DMS153 (cell line): ENCODE results near the gene GOLGA6D.
"Not testable (repeated sequence)": the region's sequence is repeated elsewhere in the genome, so short reads cannot be mapped to it uniquely, and the experiment has no call there.

Experiments
- DNase-seq: peaks from one replicate; lab custom pipeline; 2025; lab: John Stamatoyannopoulos, UW

The GOLGA6D gene, protein sequence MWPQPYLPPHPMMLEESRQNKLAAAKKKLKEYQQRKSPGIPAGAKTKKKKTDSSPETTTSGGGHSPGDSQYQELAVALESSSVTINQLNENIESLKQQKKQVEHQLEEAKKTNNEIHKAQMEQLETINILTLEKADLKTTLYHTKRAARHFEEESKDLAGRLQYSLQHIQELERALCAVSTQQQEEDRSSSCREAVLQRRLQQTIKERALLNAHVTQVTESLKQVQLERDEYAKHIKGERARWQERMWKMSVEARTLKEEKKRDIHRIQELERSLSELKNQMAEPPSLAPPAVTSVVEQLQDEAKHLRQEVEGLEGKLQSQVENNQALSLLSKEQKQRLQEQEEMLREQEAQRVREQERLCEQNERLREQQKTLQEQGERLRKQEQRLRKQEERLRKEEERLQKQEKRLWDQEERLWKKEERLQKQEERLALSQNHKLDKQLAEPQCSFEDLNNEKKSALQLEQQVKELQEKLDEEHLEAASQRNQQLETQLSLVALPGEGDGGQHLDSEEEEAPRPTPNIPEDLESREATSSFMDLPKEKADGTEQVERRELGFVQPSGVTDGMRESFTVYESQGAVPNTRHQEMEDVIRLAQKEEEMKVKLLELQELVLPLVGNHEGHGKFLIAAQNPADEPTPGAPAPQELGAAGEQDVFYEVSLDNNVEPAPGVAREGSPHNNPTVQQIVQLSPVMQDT

DNA sequence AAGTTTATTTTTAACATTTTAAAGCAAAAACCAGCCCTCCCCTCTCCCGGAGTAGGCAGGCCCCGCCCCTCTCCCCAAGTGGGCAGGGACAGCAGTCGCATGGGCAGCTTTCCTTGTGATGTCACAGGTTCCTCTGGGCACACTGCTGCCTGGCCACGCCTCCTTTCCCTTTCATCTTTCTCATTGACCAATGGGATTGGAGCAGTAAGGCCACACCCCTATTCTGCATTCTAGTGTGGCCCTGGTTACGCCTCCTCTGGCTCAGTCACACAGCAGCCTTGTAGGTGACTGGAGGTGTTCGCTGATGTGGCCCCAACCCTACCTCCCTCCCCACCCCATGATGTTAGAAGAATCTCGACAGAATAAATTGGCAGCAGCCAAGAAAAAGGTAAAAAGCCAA is at the start of gene GOLGA6D:
Gene GOLGA6D, plus strand, starts transcription at position 264 of the 400 bp plus-strand sequence. Its CDS starts 41 bp downstream, at position 305.
- DNase-seq = not testable (repeated sequence)

DNA sequence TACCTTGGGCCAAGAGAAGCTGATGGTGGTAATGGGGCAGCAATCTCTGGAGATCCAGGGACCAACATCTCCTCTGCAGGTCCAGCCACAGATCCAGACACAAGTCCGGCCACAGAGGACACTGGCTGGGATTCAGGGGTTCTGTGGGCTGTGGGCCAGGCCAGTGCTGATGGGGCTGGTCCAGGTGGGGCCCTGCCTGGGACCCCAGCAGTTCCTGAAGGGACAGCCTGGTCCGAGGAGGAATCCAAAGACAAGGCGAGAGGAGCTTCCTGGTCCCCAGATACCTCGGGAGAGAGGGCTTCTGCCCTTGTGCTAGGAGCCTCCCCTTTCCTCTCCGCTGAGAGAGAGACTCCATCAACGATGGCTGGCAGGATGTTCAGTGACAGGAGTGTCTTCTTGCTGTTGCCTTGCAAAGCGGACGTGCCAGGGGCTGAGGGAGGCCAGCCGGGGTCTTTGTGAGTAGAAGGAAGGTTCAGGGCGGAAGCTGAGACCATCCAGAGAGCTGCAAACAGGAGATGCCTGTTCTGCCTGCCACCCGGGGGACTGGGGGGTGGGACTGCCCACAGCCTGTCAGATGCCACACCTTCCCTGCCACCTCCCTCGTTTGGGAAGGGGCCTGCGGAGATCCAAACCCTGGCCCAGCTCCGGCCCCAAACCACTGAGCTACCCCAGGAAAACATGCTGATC is 49.0 kb upstream of the GOLGA6D start:
- no peak for DNase-seq

DNA sequence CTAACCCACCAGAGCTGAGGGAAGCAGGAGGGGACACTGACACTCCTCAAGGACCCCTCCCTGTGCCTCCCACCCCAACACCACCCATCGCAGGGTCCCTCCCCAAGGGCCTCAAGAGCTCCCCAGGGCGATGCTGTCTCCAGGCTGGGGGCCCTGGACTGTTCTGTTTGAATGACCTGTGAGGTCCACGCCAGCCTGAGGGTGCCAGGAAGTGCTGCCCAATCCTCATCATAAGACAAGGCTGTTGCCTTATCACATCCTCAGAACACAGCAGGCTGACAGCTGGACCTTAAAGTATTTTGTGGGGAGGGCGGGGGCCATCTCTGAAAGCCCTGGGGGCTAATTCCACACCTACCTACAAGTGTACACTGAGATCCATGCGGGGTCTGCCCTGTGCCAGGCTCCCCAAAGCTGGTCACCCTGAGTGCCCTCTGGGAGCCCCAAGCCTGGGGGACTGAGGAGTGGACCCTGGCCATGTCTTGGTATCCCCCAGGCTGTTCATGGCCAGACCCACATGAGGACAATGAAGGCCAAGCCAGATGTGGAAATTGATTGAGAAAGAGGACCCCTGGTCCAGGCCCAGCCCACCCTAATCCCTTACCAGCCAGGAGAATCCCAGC is 48.3 kb upstream of the GOLGA6D start:
- no peak for DNase-seq

DNA sequence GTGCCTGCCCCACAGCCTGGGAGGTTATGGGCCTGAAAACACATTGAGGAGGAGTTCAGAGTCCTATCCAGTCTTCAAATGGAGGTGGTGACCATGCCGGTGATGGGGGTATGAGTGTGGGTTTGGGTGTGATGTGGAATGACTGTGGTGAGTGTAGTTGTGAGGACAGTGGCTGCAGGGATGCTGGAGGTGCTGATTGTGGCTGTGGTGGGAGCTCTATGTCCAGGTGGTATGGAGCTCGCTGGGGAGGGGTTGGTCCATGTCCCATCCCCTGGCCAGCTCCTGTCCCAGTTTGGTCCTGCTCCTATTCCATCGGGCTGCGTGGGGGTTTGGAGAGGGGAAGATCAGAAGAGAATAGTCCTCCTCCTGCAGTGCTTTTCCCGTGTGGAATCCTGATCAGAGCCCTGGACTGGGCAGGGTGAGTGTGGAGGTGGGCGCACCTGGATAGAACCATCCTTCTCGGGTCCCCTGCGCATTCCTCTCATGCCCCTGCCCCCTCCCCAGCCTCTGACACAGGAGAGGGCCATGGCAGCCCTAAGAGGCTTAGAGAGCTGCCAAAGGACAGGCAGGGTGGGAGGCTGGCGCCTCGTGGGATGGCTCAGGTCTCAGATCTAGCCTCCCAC is 47.5 kb upstream of the GOLGA6D start:
- DNase-seq = no peak

DNA sequence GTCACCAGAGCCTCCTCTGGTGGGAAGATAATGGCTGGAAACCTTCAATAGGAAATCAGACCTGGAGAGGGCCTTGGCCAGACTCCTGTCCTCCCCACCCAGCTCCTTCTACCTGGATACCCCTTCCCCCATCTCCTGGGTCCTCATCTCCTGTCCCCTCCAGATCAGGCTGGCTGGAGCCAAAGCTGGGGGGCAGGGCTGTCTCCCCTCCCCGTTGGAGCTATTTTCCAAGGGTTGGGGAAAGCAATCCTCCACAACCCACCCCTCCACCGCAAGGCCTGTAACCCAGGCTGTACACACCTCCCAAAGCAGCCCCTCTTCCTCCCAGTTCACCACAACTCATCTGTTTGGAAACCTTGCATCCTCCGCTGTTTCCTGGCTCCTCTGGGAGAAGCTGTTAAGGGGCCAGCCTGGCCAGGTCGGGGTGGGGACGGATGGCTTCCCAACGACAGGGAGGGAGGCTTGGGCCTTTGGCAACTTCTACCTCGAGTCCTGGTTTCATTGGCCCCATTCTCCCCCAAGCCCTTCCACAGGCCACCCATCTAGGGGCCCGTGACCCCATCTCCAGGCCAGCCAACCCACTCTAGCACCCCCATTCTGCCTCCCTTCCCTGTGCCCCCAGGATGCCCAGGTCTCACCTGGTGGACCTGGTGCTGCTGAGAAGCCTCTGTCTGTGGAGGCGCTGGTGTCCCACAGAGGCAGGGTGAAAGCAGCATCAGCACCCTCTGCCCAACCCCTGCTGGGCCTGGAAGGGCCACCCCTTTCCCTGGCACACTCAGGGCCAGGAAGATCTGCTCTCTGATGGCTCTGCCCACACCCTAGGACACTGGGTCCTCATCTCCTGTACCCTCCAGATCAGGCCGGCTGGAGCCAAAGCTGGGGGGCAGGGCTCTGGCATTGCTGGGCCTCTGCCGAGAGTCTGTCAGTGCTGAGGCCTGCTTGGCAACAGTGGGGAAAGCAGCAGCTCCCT is 46.6 kb upstream of the GOLGA6D start:
- no peak for DNase-seq

DNA sequence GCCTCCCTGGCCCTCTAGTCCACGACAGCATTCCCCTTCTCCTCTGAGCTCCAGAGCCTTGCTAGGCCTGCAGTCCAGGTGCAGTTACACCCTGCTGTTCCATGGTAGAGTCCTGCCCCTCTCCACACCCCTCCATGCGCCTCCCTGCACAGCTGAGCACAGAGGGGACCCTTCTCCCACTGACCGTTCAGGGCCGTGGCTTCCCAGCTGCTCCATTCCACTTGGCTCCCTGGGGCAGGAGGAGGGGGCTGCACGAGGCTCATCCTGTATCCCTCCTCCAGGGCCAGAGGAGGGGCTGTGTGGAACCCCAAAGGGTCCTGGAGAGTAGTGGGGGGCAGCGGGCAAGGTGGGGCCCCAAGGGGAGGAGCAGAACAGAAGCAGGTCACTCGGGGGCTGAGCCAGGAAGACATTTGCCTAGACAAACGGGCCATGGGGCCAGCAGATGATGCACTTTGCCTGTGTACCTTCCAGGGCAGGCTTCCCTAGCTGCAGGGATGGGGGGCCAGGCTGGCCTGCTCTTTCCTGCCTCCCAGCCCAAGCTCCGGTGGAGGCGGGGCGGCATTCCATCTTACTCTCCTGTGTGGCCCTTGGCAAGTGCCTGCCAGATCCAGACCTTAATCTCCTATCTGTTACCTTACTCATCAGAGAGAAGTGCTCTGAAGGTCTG is 45.2 kb upstream of the GOLGA6D start:
- DNase-seq = no peak

DNA sequence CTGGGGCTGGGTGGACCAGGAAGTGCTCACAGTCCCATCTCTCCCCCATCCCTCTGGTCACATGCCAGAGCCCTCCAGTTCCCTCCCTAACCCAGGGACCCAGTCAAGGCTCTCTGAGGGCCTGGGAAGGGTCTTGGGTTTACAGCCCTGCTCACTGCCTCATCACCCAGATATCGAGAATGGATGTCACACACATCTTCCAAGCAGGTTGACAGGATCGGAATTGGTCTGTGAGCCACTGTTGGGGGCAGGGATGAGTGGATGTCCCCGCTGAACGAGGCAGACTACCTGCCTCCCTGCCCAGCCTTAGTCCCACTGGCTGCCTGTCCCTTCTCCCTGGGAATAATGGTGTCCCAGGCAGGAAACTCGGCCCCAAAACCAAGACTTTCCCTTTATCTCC is 44.5 kb upstream of the GOLGA6D start:
- DNase-seq = no peak

DNA sequence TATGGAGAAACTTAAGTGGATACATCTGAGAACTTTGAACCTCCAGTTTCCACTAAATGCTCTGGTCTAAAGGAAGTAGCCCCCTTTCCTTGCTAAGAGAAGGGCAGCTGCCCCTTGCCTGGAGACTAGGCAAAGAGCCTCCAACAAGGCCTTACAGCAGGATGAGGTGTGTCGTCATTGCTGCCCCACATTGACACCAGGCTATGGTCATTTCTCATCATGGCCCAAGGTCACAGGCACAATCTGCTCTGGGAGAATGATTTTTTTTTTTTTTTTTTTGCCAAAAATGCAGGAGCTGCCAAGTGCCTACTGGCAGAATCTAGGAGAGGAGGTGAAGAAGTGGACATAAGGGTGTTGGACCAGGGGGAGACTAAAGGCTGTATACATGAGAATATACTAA is 36.9 kb upstream of the GOLGA6D start:
- not testable (repeated sequence) for DNase-seq

DNA sequence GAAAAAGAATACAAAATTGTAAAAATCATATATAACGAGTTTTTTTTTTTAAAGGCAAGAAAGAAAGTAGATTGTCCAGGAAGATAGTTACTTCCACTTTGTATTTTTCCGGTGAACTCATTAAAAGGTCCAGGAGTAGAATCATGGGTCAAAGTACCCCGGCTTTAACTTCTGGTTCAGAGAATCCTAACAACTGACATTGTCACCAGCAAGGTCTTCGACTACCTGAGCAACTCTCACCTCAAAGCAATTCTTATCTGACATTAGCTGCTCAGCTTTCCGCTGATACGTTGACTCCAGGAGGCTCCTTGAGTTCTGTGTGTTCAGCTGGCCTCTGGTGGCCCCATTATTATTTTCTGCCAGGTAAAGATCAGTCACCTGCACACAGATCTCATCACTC is 33.6 kb upstream of the GOLGA6D start:
- DNase-seq = peak; percentile 6

DNA sequence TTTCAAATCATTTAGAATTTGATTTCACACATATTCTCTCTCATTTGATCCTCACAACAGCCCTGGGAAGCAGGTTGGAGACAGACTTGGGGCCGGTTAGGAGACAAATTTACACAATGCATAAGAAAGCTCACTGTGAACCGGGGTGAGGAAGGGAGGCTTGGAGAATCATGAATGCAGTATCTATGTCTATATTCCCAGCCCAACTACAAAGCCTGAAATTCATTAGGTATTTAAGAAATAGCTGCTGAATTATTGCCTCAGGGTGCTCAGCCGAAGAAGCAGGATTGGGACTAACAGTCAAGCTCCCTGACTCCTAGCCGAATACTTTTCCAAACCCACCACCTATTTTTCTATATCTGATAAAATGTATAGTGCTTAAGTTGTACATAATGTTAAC is 32.9 kb upstream of the GOLGA6D start:
- no peak for DNase-seq

DNA sequence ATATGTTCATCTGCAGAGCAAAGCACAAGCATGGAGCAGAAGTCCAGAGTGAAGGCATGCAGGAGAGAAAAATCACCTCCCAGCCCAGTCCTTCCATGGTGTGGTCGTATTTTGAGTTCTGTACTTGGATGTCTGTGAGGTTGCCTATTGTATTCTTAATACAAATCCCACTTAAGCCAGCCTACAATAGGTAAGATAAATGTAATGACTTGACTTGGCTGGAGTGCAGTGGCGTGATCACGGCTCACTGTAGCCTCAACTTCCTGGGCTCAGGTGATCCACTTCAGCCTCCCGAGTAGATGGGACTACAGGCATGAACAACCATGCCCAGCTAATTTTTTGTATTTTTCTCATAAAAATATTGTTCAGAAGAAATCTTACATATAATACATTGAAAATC is 31.3 kb upstream of the GOLGA6D start:
- not testable (repeated sequence) for DNase-seq

DNA sequence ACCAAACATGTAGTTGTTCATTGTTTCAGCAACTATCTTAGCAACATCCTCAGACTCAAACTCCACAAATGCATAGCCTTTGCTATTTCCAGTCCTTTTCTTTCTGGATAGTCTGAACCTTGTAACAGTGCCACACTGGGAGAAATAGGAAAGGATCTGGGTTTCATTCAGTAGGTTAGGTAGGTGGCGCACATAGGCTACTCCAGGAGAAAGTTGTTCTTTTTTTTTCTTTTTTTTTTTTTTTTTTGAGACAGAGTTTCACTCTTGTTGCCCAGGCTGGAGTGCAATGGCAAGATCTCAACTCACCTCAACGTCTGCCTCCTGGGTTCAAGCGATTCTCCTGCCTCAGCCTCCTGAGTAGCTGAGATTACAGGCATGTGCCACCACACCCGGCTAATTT is 30.4 kb upstream of the GOLGA6D start:
- DNase-seq = not testable (repeated sequence)

DNA sequence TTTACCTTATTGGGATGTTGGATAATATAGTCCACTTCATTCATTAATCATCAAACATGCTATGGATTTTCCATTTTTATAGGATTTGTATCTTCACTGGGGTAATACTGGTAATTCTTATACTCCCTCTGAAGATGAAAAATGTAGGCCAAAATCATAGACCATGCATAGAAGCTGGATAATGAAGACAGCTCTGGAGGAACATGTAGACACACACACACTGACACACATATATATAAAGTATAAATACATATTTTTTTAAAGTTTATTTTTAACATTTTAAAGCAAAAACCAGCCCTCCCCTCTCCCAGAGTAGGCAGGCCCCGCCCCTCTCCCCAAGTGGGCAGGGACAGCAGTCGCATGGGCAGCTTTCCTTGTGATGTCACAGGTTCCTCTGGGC is 24.6 kb upstream of the GOLGA6D start, which contains the start of gene GOLGA6C:
Gene GOLGA6C, plus strand, starts transcription at position 301 of the 400 bp plus-strand sequence. CDS start 265 bp downstream, outside the sequence.
- not testable (repeated sequence) for DNase-seq

DNA sequence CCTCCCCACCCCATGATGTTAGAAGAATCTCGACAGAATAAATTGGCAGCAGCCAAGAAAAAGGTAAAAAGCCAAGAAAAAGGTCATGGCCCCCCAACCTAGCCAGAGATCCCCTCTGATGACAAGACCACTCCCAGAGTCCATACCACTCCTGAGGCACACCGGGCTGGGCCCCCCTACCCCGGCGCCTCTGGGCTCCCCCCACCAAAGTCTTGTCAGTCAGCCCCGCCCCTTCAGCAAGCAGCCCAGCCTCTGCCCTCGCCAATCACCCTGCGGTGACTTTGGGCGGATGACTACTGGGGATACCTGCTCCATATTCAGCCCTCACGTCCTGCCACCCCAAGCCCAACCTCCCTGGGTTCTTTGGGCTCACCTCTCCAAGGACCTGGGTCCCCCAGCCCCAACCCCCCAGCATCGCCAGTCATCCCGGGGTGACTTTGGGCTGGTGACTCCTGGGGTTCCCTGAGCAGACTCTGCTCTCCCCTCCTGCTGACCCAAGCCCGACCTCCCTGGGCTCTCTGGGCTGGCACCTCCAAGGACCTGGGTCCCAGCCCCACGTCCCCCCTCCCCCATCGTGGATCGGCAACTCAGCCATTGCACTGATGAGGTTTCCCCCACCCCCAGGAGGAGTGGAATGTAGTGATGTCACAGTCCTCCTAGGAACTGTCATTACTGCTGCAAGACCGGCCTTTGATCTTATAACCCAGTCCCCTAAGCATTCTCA is 23.9 kb upstream of the GOLGA6D start:
- DNase-seq = not testable (repeated sequence)

DNA sequence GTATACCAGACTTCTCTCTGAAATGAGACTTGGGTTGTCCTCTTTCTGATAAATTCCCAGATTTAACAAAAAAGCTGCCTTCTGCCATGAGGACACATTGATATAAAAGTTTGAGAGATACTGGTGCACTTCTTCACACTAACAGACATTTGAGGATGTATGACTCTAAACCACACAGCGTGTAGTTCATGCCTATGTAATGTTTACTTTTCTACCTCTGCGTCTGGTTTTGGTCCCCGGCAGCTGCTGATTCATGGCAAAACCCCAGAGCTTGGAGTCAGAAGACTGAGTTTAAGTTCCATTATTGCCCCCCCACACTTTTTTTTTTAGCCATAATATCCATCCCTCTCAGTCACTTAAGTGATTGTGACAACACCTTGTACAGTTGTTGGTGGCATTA is 22.8 kb upstream of the GOLGA6D start:
- DNase-seq = not testable (repeated sequence)

DNA sequence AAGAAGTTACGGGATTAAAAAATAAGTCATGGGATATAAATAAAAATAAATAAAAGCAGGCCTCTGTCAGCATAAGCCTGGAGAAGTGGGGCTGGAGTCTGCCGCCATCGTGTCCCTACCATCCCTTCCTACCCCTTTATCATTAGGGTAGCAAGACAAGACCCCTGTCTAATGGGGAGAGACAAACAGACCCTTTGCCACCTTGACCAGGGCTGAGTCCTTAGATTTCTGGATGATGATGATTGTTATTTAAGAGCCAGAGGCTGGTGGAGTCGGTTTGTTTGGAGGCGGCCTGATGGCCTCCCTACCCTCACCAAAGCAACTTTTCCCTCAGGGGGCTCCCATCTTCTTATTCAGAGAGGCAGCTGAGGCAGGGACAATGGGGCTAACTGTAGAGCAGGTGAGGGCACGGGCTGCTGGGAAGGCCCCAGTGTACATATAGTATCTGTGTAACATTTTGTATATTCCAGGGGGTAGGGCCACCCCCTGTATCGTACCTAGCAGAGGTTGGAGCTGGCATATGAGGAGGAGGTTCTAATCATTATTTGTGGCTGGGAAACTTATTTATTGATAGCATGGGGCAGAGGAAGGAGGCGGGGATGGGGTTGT is 8.8 kb upstream of the GOLGA6D start:
- DNase-seq = not testable (repeated sequence)

DNA sequence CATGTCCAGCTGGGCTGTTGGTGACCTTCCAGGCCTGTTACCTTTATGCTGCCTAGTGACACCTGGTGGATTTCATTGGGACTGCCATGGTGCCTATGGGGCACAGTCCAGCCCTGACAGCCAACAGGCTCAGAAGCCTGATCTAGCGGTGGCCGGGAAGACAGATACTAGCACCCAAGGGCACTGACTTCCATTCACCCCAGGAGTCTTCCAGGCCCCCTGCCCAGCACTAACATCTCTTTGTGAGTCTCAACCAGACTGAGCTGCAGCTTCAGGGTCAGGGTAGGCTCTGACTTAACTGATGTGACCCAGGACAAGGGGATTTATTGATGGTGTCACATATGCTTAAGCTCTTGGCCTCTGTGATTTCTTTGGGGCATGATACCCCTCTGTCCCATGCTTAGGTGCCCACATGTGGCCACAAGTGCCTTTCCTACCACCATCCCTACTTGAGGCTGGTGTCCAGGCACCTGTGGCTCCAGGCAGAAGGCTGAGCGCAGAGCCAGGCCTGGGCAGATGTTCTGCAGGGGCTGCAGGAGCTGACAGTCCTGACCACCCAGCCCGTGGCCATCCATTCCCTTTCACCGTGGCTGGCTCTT is 8.0 kb upstream of the GOLGA6D start:
- DNase-seq = not testable (repeated sequence)

DNA sequence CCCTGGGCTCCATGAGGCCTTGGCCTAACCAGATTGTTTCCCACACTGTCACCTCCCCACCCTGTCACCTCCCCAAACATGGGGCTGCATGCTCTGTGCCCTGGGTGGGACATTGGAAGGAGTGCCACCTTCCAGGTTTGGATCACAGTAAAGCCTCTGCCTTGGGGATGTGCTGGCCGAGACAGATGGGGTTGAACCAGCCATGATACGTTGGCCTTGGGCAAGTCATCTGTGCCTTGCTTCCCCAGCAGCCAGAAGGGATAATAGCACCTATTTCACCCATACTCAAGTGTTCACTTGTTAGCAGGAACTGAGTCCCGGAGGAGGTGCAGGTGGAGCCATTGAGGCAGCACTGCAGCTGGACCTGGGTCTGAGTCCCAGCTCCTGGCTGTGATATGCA is 7.0 kb upstream of the GOLGA6D start:
- DNase-seq = not testable (repeated sequence)
